Measurements from ENCODE around the gene KIF26B.

Gene KIF26B

DNA sequence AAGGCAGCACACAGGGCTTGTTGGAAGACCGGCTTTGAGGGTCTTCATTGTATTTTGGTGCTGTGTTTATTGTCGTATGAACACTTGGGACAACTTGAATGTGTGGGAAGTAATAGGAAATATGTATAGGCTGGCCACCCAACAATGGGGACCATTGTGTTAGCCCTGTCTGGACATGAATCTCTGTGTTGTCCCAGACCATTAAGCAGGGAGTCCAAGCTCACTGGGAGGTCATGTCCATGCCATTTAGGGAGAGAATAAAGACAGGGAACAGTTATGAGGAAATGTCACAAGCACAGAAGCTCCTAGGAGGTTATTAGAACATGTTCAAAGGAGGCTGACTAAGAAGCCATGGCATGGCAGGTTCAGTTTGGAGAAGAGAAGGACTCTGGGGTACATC lies 266.1 kb downstream of the KIF26B start:
- H3K4me1 ChIP-seq = no peaks in the 10 kb centered on the region
- no peaks in the 10 kb centered on the region for H3K36me3 ChIP-seq
- H3K4me2 ChIP-seq = no peak overlapping the region
- H3K9ac ChIP-seq = no peak overlapping the region
- no peak overlapping the region for H3K4me3 ChIP-seq
- H3K27ac ChIP-seq = no peak overlapping the region
- H3K9me3 ChIP-seq (replicated peaks in 1 of 11) = no peaks in the 10 kb centered on the region
- no peaks in the 10 kb centered on the region for H4K20me1 ChIP-seq
- TF ChIP-seq Cebpa-rat (IDR thresholded peaks at IDR 0.05) = no peak
- H3K27me3 ChIP-seq = no peaks in the 10 kb centered on the region

DNA sequence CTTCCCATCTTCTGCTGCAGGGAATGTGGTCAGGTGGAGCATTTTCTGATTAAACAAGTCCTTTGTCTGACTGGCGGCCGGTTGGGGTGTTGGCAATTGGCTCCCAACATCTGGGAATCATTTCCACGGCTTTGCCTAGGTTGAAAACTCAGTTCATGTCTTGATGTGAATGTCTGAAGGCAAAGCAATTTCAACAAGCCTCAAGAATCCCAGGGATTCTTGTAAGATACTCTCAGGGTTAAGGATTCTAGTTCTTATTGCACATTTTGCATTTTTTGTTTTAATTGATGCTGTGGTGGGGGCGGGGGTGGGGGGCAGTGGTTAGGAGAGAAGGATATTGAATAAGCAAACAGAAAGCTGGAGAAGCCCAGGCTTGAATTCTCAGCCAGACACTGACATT lies 273.9 kb downstream of the KIF26B start:
- no peak for TF ChIP-seq Cebpa-rat (IDR thresholded peaks at IDR 0.05)
- Histone ChIP-seq H3K27me3 (no peaks in the 10 kb centered on the region), H3K9me3 (replicated peaks in 1 of 11) (no peaks in the 10 kb centered on the region), H3K4me1 (no peaks in the 10 kb centered on the region), H3K27ac (no peak overlapping the region), H4K20me1 (no peaks in the 10 kb centered on the region), H3K36me3 (no peaks in the 10 kb centered on the region), H3K4me2 (no peak overlapping the region), H3K9ac (no peak overlapping the region), H3K4me3 (no peak overlapping the region)

GRCh38 chr1:245431706-245432105 lies 276.9 kb downstream of the KIF26B start:
- no peak overlapping the region for H3K4me2 ChIP-seq
- TF ChIP-seq Cebpa-rat (IDR thresholded peaks at IDR 0.05) = no peak
- no peaks in the 10 kb centered on the region for H3K36me3 ChIP-seq
- no peaks in the 10 kb centered on the region for H3K4me1 ChIP-seq
- H3K27ac ChIP-seq = no peak overlapping the region
- H3K9me3 ChIP-seq (replicated peaks in 1 of 11) = peaks cover 0 to 5% (median 0%) of the 10 kb centered on the region in 11 experiments; a peak in 1 of 22 replicates
- no peaks in the 10 kb centered on the region for H3K27me3 ChIP-seq
- no peaks in the 10 kb centered on the region for H4K20me1 ChIP-seq
- no peak overlapping the region for H3K9ac ChIP-seq
- no peak overlapping the region for H3K4me3 ChIP-seq

GRCh38 chr1:245432228-245432875 lies 277.6 kb downstream of the KIF26B start:
- Histone ChIP-seq H3K9ac (no peak overlapping the region), H3K27me3 (no peaks in the 10 kb centered on the region)
- no peak for TF ChIP-seq Cebpa-rat (IDR thresholded peaks at IDR 0.05)

DNA sequence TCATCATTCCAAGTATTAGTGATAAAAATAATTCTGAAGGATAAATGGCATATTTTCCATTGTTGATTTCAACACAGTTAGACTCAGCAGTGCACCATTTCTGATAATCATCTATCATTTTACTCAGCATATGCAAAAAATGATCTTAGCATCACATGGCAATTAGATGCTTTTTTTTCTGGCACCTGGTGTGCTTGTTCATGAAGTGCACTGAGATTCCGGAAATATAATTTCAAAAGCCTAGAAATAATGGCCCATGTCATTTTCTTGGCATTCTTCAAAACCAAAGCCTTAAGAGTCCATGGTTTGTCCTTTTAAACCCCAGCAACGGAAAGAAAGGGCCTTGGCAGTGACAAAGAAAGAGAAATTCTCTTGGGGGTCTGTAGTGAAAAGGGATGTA lies 278.8 kb downstream of the KIF26B start:
- H3K27me3 ChIP-seq = no peaks in the 10 kb centered on the region
- no peaks in the 10 kb centered on the region for H3K4me1 ChIP-seq
- H3K4me3 ChIP-seq = no peak overlapping the region
- no peak overlapping the region for H3K4me2 ChIP-seq
- H3K9me3 ChIP-seq (replicated peaks in 1 of 11) = peaks cover 0 to 6% (median 0%) of the 10 kb centered on the region in 11 experiments; a peak in 1 of 22 replicates
- H4K20me1 ChIP-seq = no peaks in the 10 kb centered on the region
- no peak for TF ChIP-seq Cebpa-rat (IDR thresholded peaks at IDR 0.05)
- H3K9ac ChIP-seq = no peak overlapping the region
- no peaks in the 10 kb centered on the region for H3K36me3 ChIP-seq
- no peak overlapping the region for H3K27ac ChIP-seq

More at GRCh38 chr1:245432228-245432875, 277.6 kb downstream of the KIF26B start:
- Histone ChIP-seq H4K20me1 (no peaks in the 10 kb centered on the region), H3K4me3 (no peak overlapping the region), H3K4me2 (no peak overlapping the region), H3K36me3 (no peaks in the 10 kb centered on the region), H3K4me1 (no peaks in the 10 kb centered on the region), H3K27ac (no peak overlapping the region), H3K9me3 (replicated peaks in 1 of 11) (peaks cover 0 to 6% (median 0%) of the 10 kb centered on the region in 11 experiments; a peak in 1 of 22 replicates)

DNA sequence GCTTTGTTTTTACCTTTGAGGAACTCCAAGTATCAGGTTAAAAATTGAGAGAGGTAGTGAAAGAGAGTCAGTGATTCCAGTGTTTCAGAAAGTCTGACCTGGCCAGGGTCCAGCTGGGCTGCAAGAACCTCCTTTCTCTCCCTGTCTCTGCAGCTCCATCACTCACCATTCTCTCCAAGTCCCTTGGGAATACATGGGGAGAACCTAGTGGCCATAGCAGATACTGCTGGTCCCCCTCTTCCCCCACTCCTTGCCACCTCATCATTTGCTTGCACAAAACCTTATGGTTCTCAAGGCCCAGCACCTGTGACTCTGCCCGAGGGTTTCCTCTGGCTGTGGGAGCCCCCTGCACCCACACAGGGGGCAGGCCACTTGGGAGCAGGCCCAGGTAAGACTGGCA lies 279.5 kb downstream of the KIF26B start:
- Histone ChIP-seq H3K9ac (no peak overlapping the region), H3K27ac (no peak overlapping the region), H3K27me3 (no peaks in the 10 kb centered on the region), H3K36me3 (no peaks in the 10 kb centered on the region), H3K4me3 (no peak overlapping the region), H3K4me1 (no peaks in the 10 kb centered on the region), H3K9me3 (replicated peaks in 1 of 11) (peaks cover 0 to 6% (median 0%) of the 10 kb centered on the region in 11 experiments; a peak in 1 of 22 replicates), H3K4me2 (no peak overlapping the region), H4K20me1 (no peaks in the 10 kb centered on the region)
- no peak for TF ChIP-seq Cebpa-rat (IDR thresholded peaks at IDR 0.05)

- H4K20me1 ChIP-seq = no peaks in the 10 kb centered on the region
- no peak overlapping the region for H3K4me3 ChIP-seq
- no peaks in the 10 kb centered on the region for H3K27me3 ChIP-seq
- peaks cover 0 to 6% (median 0%) of the 10 kb centered on the region in 11 experiments; a peak in 1 of 22 replicates for H3K9me3 ChIP-seq (replicated peaks in 1 of 11)
- H3K4me1 ChIP-seq = no peaks in the 10 kb centered on the region
- TF ChIP-seq Cebpa-rat (IDR thresholded peaks at IDR 0.05) = no peak
- no peaks in the 10 kb centered on the region for H3K36me3 ChIP-seq
- no peak overlapping the region for H3K27ac ChIP-seq
- no peak overlapping the region for H3K9ac ChIP-seq
- no peak overlapping the region for H3K4me2 ChIP-seq
Measured at GRCh38 chr1:245436407-245436806, 281.6 kb downstream of the KIF26B start.

- H3K9ac ChIP-seq = no peak overlapping the region
- H3K4me1 ChIP-seq = peaks cover 0 to 3% (median 0%) of the 10 kb centered on the region in 10 experiments; a peak in 1 of 20 replicates
- no peaks in the 10 kb centered on the region for H3K36me3 ChIP-seq
- no peak overlapping the region for H3K27ac ChIP-seq
- no peaks in the 10 kb centered on the region for H3K27me3 ChIP-seq
- no peaks in the 10 kb centered on the region for H4K20me1 ChIP-seq
- no peak overlapping the region for H3K4me2 ChIP-seq
- peaks cover 0 to 6% (median 0%) of the 10 kb centered on the region in 11 experiments; a peak in 1 of 22 replicates for H3K9me3 ChIP-seq (replicated peaks in 1 of 11)
- no peak overlapping the region for H3K4me3 ChIP-seq
- TF ChIP-seq Cebpa-rat (IDR thresholded peaks at IDR 0.05) = no peak
Measured at GRCh38 chr1:245437369-245438062, 282.7 kb downstream of the KIF26B start.

- no peak for TF ChIP-seq Cebpa-rat (IDR thresholded peaks at IDR 0.05)
- Histone ChIP-seq H3K36me3 (no peaks in the 10 kb centered on the region), H3K27me3 (no peaks in the 10 kb centered on the region), H3K9me3 (replicated peaks in 1 of 11) (peaks cover 0 to 6% (median 0%) of the 10 kb centered on the region in 11 experiments; a peak in 1 of 22 replicates), H3K9ac (no peak overlapping the region), H3K4me3 (no peak overlapping the region), H4K20me1 (no peaks in the 10 kb centered on the region), H3K4me2 (no peak overlapping the region), H3K27ac (no peak overlapping the region), H3K4me1 (peaks cover 0 to 3% (median 0%) of the 10 kb centered on the region in 10 experiments; a peak in 1 of 20 replicates)
Measured at GRCh38 chr1:245440922-245441321, 286.1 kb downstream of the KIF26B start.
